CD8-positive, alpha-beta memory T cell (primary cell): ENCODE measurements around the gene GUCD1. TPM values are rescaled to one million over a fixed set of nuclear protein-coding genes. Genes with fewer than 3 reads are reported as not detected.

Experiments used
- CTCF ChIA-PET: fragments of 350-600 bp; sonication (Branson Sonifier 250); formaldehyde crosslinking; loops from one replicate; lab custom pipeline; 2021; ENCODE audit warnings: antibody characterized with exemption; lab: Charles Lee
- POLR2A ChIA-PET: fragments of 350-600 bp; sonication (Branson Sonifier 250); formaldehyde crosslinking; loops from one replicate; lab custom pipeline; 2021; ENCODE audit warnings: antibody characterized with exemption; lab: Charles Lee
- DNase-seq, 5 donors: peaks; one replicate each; pipeline versions ENCODE4 v3.0.0 to v3.0.0-alpha.2; 2020 to 2022; ENCODE audit warnings: mixed read lengths in 1 of 5
- H3K27ac ChIP-seq: one replicate; pipeline ENCODE4 v1.7.0; 2013; ENCODE audit warnings: low read depth, mild to moderate bottlenecking, low read length, moderate library complexity
- H3K27me3 ChIP-seq: 2 replicates; pipeline ENCODE4 v1.7.0; 2013; ENCODE audit warnings: low read length, mild to moderate bottlenecking; ENCODE audit not compliant: insufficient read depth, poor library complexity, severe bottlenecking
- H3K36me3 ChIP-seq: 2 replicates; pipeline ENCODE4 v1.7.0; 2013; ENCODE audit warnings: mild to moderate bottlenecking, low read length, moderate library complexity; ENCODE audit not compliant: insufficient read depth
- H3K4me1 ChIP-seq: 2 replicates; pipeline ENCODE4 v1.7.0; 2013; ENCODE audit warnings: mild to moderate bottlenecking, low read length, moderate library complexity; ENCODE audit not compliant: insufficient read depth
- H3K4me3 ChIP-seq: 2 replicates; pipeline ENCODE4 v1.7.0; 2013; ENCODE audit warnings: mild to moderate bottlenecking, low read length
- H3K9me3 ChIP-seq: 2 replicates; pipeline ENCODE4 v1.7.0; 2013; ENCODE audit warnings: mild to moderate bottlenecking, low read length
- H3K27ac Mint-ChIP-seq, 8 donors: one replicate each; pipeline ENCODE4 v1.8.0; 2020 to 2021; ENCODE audit warnings: mixed read lengths in 8 of 8, mild to moderate bottlenecking in 6 of 8, inconsistent platforms in 3 of 8, moderate library complexity in 3 of 8
- H3K27me3 Mint-ChIP-seq, 2 donors: one replicate each; pipeline ENCODE4 v1.8.0; 2020 to 2021; ENCODE audit warnings: mixed read lengths in 2 of 2, mild to moderate bottlenecking in 1 of 2, moderate library complexity in 1 of 2
- H3K36me3 Mint-ChIP-seq, 3 donors: one replicate each; pipeline ENCODE4 v1.8.0; 2020 to 2021; ENCODE audit warnings: mixed read lengths in 3 of 3, inconsistent platforms in 1 of 3, mild to moderate bottlenecking in 1 of 3
- H3K4me1 Mint-ChIP-seq, 3 donors: one replicate each; pipeline ENCODE4 v1.8.0; 2020 to 2021; ENCODE audit warnings: mixed read lengths in 3 of 3, inconsistent platforms in 1 of 3, mild to moderate bottlenecking in 1 of 3
- H3K4me3 Mint-ChIP-seq, 7 donors: one replicate each; pipeline ENCODE4 v1.8.0; 2020 to 2021; ENCODE audit warnings: mixed read lengths in 7 of 7, mild to moderate bottlenecking in 6 of 7, moderate library complexity in 4 of 7, inconsistent platforms in 2 of 7
- H3K9me3 Mint-ChIP-seq, 5 donors: one replicate each; pipeline ENCODE4 v1.8.0; 2020 to 2022; ENCODE audit warnings: mixed read lengths in 5 of 5, mild to moderate bottlenecking in 3 of 5, moderate library complexity in 2 of 5, inconsistent platforms in 1 of 5
- polyA plus RNA-seq: library from polyadenylated mRNA; unstranded; fragments of 300-500 nt; fragmentation: Illumina TruSeq; gene quantifications from one replicate; pipeline ENCODE4 v1.2.3, GENCODE V29; 2021
- total RNA-seq, 2 experiments: library from RNA; stranded (reverse); gene quantifications; one replicate each; pipeline ENCODE4 v1.2.3, GENCODE V29; 2021

GUCD1 gene
- total and polyA plus RNA-seq, 3 experiments from 2014 or later, result 50.8 to 123 (median 115) TPM

DNA sequence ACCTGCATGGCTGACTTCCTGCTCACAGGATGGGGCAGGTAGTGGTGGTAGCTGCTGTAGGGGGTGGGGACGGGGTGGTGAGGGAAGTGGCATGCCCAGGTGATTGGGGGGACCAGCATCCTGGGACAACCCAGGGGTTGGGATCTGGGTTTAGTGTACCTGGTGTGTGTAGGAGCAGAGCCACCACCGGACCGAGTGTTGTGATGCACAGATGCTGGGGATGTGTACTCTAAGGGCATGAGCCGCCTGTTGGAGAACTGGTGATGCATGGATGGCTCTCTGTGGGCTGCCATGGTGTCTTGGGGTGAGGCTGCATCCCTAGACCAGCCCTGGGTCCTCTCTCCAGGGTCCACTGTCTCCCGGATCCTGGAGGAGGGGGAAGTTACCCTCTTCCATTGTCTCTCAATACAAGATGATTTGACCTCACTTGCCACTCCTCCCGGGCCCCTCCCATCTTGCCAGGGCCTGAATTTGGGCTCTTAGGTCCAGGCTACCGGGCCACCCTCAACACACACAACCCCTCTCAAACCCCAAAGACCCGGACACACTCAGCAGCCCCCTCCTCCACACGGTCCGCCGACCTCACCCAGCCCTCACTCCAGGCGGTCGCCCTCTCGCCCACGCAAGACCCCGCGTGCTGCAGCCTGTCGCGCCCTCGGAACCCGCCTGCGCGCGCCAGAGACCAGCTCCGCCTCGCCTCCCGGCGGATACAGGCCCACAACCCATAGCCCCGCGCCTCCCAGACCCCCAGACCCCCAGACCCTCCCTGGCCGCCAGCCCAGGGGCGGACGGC lies 37.3 kb upstream of the GUCD1 start:
- Mint-ChIP-seq H3K4me1 (peaks cover 1 to 9% (median 6%) of the 10 kb centered on the region in 3 donors), H3K36me3 (peaks cover 0 to 4% (median 0%) of the 10 kb centered on the region in 3 donors), H3K27ac (no peak overlapping the region), H3K27me3 (peaks cover 5 to 9% of the 10 kb centered on the region in 2 donors), H3K4me3 (peak overlapping the region; percentile 63 to 89 (median 82)), H3K9me3 (no peaks in the 10 kb centered on the region)
- ChIA-PET CTCF (no interaction called here), POLR2A (no interaction called here)
- Histone ChIP-seq H3K27ac (no peak overlapping the region), H3K4me1 (no peaks in the 10 kb centered on the region), H3K9me3 (no peaks in the 10 kb centered on the region), H3K4me3 (no peak overlapping the region), H3K36me3 (no peaks in the 10 kb centered on the region), H3K27me3 (no peaks in the 10 kb centered on the region)
- no peak for DNase-seq

DNA sequence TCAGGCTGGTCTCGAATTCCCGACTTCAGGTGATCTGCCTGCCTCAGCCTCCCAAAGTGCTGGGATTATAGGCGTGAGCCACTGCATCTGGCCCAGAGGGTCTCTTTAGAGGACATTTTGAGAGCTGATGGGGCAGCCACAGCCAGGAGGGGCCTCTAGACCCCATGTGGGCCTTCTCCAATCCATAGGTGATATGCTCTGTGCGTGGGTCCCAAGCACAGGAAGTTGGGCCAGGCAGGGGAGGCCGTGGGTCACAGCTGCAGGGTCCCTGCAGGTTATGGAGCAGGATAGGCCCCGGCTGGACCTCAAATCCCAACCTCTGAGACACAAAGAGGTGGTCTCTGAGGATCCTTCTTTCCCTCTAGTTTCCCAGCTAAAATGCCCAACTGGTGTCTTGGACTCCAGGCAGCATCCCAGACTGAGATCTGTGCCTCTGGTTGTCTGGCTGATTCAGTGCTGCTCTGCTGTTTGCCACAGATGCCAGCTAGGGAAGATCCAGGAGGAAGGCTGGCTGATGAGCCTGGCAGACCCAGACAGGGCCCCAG lies 36.4 kb upstream of the GUCD1 start:
- Histone ChIP-seq H3K4me1 (no peaks in the 10 kb centered on the region), H3K9me3 (no peaks in the 10 kb centered on the region), H3K27ac (no peak overlapping the region), H3K27me3 (no peaks in the 10 kb centered on the region), H3K4me3 (no peak overlapping the region), H3K36me3 (no peaks in the 10 kb centered on the region)
- no peak overlapping the region for H3K4me3 Mint-ChIP-seq
- CTCF ChIA-PET, result no interaction called here
- peak overlapping the region in 1 of 8 donors; percentile 74 for H3K27ac Mint-ChIP-seq
- H3K36me3 Mint-ChIP-seq, result peaks cover 0 to 4% (median 0%) of the 10 kb centered on the region in 3 donors
- DNase-seq, result no peak
- peaks cover 1 to 9% (median 6%) of the 10 kb centered on the region in 3 donors for H3K4me1 Mint-ChIP-seq
- POLR2A ChIA-PET, result no interaction called here
- H3K9me3 Mint-ChIP-seq, result no peaks in the 10 kb centered on the region
- peaks cover 5 to 9% of the 10 kb centered on the region in 2 donors for H3K27me3 Mint-ChIP-seq

DNA sequence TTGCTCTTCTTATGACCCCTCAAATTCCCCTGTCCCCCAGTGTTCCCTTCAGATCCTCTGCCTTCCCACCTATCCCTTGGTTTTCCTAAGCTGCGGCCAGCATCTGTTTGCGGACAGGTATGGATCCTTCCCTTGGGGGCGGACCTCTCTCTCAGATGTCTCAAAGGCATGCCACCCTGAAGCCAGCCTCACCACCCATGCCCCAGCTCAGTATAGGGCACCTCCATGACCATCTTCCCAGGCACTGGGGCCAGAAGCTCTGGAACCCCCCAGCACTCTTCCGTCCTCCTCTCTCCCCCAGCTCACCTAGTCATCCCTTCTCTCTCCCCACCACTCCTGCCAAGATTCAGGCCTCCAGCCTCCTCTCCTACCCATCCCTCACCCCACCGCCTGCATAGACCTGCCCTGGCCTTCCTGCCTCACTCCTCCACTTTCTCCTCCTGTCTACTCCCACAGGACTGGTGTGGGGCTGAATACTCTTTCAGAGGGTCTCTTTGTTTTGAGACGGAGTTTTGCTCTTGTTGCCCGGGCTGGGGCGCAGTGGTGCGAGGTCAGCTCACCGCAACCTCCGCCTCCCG lies 35.7 kb upstream of the GUCD1 start:
- no peaks in the 10 kb centered on the region for H3K9me3 Mint-ChIP-seq
- H3K36me3 Mint-ChIP-seq, result peaks cover 0 to 4% (median 0%) of the 10 kb centered on the region in 3 donors
- H3K4me1 Mint-ChIP-seq, result peaks cover 1 to 9% (median 6%) of the 10 kb centered on the region in 3 donors
- no peaks in the 10 kb centered on the region for H3K4me1 ChIP-seq
- no peaks in the 10 kb centered on the region for H3K36me3 ChIP-seq
- no peak overlapping the region for H3K27ac ChIP-seq
- POLR2A ChIA-PET, result no interaction called here
- H3K27me3 ChIP-seq, result no peaks in the 10 kb centered on the region
- peaks cover 5 to 9% of the 10 kb centered on the region in 2 donors for H3K27me3 Mint-ChIP-seq
- no peak overlapping the region for H3K4me3 ChIP-seq
- no peak overlapping the region for H3K4me3 Mint-ChIP-seq
- no peaks in the 10 kb centered on the region for H3K9me3 ChIP-seq
- no peak for DNase-seq
- CTCF ChIA-PET, result no interaction called here
- no peak overlapping the region for H3K27ac Mint-ChIP-seq

DNA sequence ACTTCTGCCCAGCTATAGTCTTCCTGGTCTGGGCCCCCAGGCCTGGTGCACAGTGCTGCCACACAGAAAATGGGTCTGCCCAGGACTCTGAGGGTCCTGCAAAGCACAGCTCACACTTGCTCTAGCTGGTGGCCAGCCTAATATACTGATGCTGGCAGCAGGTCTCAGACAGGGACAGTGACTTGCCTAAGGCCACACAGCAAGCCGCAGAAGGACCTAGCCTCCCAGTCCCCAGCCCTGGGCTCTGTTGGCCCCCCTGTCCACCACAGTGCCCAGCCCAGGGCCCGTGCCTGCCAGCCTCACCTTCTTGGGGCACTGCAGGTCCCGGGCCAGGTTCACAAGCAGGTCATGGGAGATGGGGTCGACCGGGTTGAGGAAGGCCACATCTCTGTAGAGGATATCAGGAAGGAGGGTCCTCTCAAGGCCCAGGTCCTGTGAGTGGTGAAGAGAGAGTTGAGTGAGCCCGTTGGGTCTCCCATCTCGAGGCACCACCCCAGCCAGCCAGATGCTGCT lies 34.6 kb upstream of the GUCD1 start:
- Mint-ChIP-seq H3K36me3 (peaks cover 0 to 4% (median 0%) of the 10 kb centered on the region in 3 donors), H3K27ac (no peak overlapping the region), H3K4me1 (peaks cover 1 to 9% (median 6%) of the 10 kb centered on the region in 3 donors), H3K9me3 (no peaks in the 10 kb centered on the region), H3K27me3 (peaks cover 5 to 9% of the 10 kb centered on the region in 2 donors), H3K4me3 (no peak overlapping the region)
- Histone ChIP-seq H3K27me3 (no peaks in the 10 kb centered on the region), H3K4me1 (no peaks in the 10 kb centered on the region), H3K36me3 (no peaks in the 10 kb centered on the region), H3K9me3 (no peaks in the 10 kb centered on the region), H3K4me3 (no peak overlapping the region), H3K27ac (no peak overlapping the region)
- no peak for DNase-seq
- CTCF ChIA-PET, result no interaction called here
- POLR2A ChIA-PET, result no interaction called here

DNA sequence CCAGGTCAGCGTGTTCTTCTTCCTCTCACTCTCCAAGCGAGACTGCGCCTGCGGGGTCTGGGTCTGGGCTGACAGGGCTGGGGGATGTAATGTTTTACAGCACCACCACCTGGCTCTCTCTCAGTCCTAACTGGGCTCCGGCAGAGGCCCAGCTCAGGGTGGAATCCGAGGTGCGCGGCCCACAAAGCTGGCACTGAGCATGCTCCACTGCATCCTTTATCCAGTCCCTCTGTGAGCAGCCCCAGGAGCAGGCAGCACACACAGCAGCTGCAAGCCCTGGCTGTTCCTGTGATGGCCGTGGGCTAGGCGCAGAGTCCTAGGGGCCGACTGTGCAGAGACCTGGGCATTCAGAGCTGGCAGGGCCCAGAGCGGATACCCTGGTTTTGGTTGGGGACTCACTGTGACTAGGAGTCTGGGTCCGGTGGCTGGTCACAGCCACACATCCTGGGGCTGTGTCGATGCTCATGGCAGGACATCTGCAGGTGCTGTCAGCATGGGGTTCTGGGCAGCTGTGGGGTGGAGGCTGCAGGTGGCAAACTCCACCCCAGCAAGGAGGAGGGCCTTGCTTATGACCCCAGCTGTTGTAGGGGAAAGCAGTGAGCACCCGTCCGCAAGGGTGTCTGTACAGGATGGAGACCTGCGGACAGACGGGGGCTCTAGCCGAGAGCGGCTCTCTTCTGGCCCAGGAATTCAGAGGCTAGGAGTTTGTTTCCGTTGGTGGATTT lies 34.0 kb upstream of the GUCD1 start:
- ChIA-PET POLR2A (no interaction called here), CTCF (no interaction called here)
- no peak overlapping the region for H3K4me3 Mint-ChIP-seq
- H3K36me3 ChIP-seq, result no peaks in the 10 kb centered on the region
- no peak overlapping the region for H3K27ac Mint-ChIP-seq
- peaks cover 5 to 9% of the 10 kb centered on the region in 2 donors for H3K27me3 Mint-ChIP-seq
- no peak overlapping the region for H3K27ac ChIP-seq
- peaks cover 0 to 4% (median 0%) of the 10 kb centered on the region in 3 donors for H3K36me3 Mint-ChIP-seq
- peaks cover 1 to 9% (median 6%) of the 10 kb centered on the region in 3 donors for H3K4me1 Mint-ChIP-seq
- H3K27me3 ChIP-seq, result no peaks in the 10 kb centered on the region
- no peaks in the 10 kb centered on the region for H3K9me3 Mint-ChIP-seq
- DNase-seq, result no peak
- H3K4me1 ChIP-seq, result no peaks in the 10 kb centered on the region
- H3K9me3 ChIP-seq, result no peaks in the 10 kb centered on the region
- no peak overlapping the region for H3K4me3 ChIP-seq

DNA sequence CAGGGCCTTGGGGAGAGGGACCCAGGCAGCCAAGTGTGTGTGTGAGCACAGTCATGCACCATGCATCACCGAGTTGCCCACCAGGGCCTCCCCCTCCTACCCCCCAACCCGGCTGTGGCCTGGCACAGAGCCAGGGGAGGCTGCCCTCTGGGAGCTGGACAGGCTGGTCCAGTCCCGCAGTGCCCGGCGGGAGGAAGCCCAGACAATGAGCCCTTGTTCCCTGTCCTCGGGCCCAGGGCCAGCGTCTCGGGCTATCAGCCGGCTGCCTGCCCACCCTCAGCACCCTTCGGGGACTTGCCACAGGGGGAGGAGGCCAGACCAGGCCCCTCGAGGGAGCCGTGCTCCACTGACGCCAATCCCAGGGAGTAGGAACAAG lies 33.4 kb upstream of the GUCD1 start:
- no peak for DNase-seq
- H3K27ac Mint-ChIP-seq, result no peak overlapping the region
- peaks cover 1 to 8% (median 6%) of the 10 kb centered on the region in 3 donors for H3K4me1 Mint-ChIP-seq
- H3K27me3 ChIP-seq, result no peaks in the 10 kb centered on the region
- H3K9me3 Mint-ChIP-seq, result no peaks in the 10 kb centered on the region
- H3K4me1 ChIP-seq, result no peaks in the 10 kb centered on the region
- ChIA-PET CTCF (no interaction called here), POLR2A (no interaction called here)
- H3K36me3 ChIP-seq, result no peaks in the 10 kb centered on the region
- H3K36me3 Mint-ChIP-seq, result peaks cover 0 to 4% (median 0%) of the 10 kb centered on the region in 3 donors
- H3K9me3 ChIP-seq, result no peaks in the 10 kb centered on the region
- no peak overlapping the region for H3K27ac ChIP-seq
- H3K4me3 Mint-ChIP-seq, result no peak overlapping the region
- H3K4me3 ChIP-seq, result no peak overlapping the region
- peaks cover 5 to 9% of the 10 kb centered on the region in 2 donors for H3K27me3 Mint-ChIP-seq

DNA sequence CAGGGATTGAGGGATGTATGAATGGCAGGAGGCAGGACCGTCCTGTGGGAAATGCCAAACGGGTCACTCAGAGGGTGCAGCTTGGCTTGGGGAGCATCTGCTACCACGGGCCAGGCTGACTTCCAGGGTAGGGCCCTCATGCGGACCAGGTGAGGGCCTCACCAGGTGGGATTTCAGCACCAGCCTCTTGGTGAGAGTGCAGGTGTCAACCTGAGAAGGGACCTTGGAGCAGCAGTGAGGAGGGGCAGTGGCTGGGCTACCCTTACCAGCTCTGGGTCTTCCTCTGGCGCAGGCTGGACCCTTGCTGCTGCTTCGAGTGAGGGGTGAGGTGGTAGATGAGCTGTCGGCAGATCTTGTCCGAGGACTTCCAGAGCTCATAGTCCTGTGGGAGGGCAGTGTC lies 33.0 kb upstream of the GUCD1 start:
- DNase-seq, result no peak
- H3K27ac ChIP-seq, result no peak overlapping the region
- Mint-ChIP-seq H3K4me1 (peaks cover 1 to 6% (median 5%) of the 10 kb centered on the region in 3 donors), H3K9me3 (no peaks in the 10 kb centered on the region), H3K27ac (no peak overlapping the region), H3K4me3 (no peak overlapping the region), H3K27me3 (peaks cover 5 to 9% of the 10 kb centered on the region in 2 donors), H3K36me3 (peaks cover 0 to 4% (median 0%) of the 10 kb centered on the region in 3 donors)
- H3K27me3 ChIP-seq, result no peaks in the 10 kb centered on the region
- POLR2A ChIA-PET, result no interaction called here
- H3K4me3 ChIP-seq, result no peak overlapping the region
- no peaks in the 10 kb centered on the region for H3K9me3 ChIP-seq
- H3K36me3 ChIP-seq, result no peaks in the 10 kb centered on the region
- CTCF ChIA-PET, result no interaction called here
- H3K4me1 ChIP-seq, result no peaks in the 10 kb centered on the region
